Measurements from ENCODE around the gene ARMC12. TPM values are rescaled to one million over a fixed set of nuclear protein-coding genes. Genes with fewer than 3 reads are reported as not detected.

ARMC12 gene
- total and polyA plus RNA-seq, 2 of the 13 experiments (the other 11 are each of a cell fraction or from before 2014, with no cell fraction given): 1.3 TPM; not detected in 1

GRCh38 chr6:35688605-35689322, 48.1 kb upstream of the ARMC12 start, which contains the start of gene FKBP5 (continued):
- TF ChIP-seq TFAP4 (IDR thresholded peaks at IDR 0.05; ENCODE audit: borderline replicate concordance, low read depth) (no peak), MTA1 (CRISPR knock-in tag; IDR thresholded peaks at IDR 0.05; ENCODE audit: borderline replicate concordance) (no peak), ATF1 (CRISPR knock-in tag; IDR thresholded peaks at IDR 0.05) (no peak), ZBED4 (CRISPR knock-in tag; IDR thresholded peaks at IDR 0.05; ENCODE audit: borderline replicate concordance) (no peak; the same call in 1 of the 2 replicates), KLF16 (CRISPR knock-in tag; IDR thresholded peaks at IDR 0.05) (peak in 1 of 2 experiments; percentile 51; a peak in 1 of 4 replicates), FUBP1 (CRISPR knock-in tag; IDR thresholded peaks at IDR 0.05; ENCODE audit: borderline replicate concordance) (no peak; the same call in 1 of the 2 replicates), SNRNP70 (IDR thresholded peaks at IDR 0.05; ENCODE audit: low read depth, low read length) (no peak), ZNF616 (CRISPR knock-in tag; IDR thresholded peaks at IDR 0.05; ENCODE audit: low read depth) (no peak; the same call in 1 of the 2 replicates), ZZZ3 (CRISPR knock-in tag; IDR thresholded peaks at IDR 0.05; ENCODE audit: borderline replicate concordance) (no peak), NFIB (CRISPR knock-in tag; IDR thresholded peaks at IDR 0.05; ENCODE audit: borderline replicate concordance) (no peak), TAF1 (CRISPR knock-in tag; IDR thresholded peaks at IDR 0.05) (peak; percentile 78), ZNF562 (CRISPR knock-in tag; IDR thresholded peaks at IDR 0.05; ENCODE audit: borderline replicate concordance) (no peak), GATAD2A (CRISPR knock-in tag; IDR thresholded peaks at IDR 0.05) (peak; percentile 71), HNF1A (IDR thresholded peaks at IDR 0.05; ENCODE audit: low read depth) (no peak), HNF1A (CRISPR knock-in tag; IDR thresholded peaks at IDR 0.05; ENCODE audit: borderline replicate concordance) (0 out of 2 replicates have a peak, but pooled peaks have one; percentile 32), SKI (IDR thresholded peaks at IDR 0.05; ENCODE audit: partially characterized antibody) (peak; percentile 50), MED13 (CRISPR knock-in tag; IDR thresholded peaks at IDR 0.05) (0 out of 2 replicates have a peak, but pooled peaks have one; percentile 28), MLLT10 (CRISPR knock-in tag; IDR thresholded peaks at IDR 0.05) (no peak), ZFYVE20 (CRISPR knock-in tag; IDR thresholded peaks at IDR 0.05; ENCODE audit: borderline replicate concordance, low read depth) (no peak)

All from HepG2 (cell line).